AG10803 (cell line): ENCODE results near the gene LIN28A.
A peak's percentile ranks its signal among the peaks of the same experiment; 100 is the strongest.

Experiments used
- DNase-seq: peaks from one replicate; pipeline ENCODE4 v3.0.0; 2010; ENCODE audit warnings: low read depth
- H3K4me3 ChIP-seq: 2 replicates; pipeline ENCODE4 v1.5.1; 2011; ENCODE audit warnings: mild to moderate bottlenecking, low read length, control low read depth
- CTCF ChIP-seq: conservative IDR thresholded peaks from 2 replicates; pipeline ENCODE4 v1.5.1; 2011; ENCODE audit warnings: mild to moderate bottlenecking, low read length, control low read depth, inconsistent platforms

The LIN28A gene

GRCh38 chr1:26417111-26417759, 6.6 kb downstream of the LIN28A start:
- peak; percentile 55 for DNase-seq
- peak; percentile 86 for TF ChIP-seq CTCF

GRCh38 chr1:26418865-26419349, 8.3 kb downstream of the LIN28A start:
- no peak for DNase-seq
- no peak for TF ChIP-seq CTCF
- no peak overlapping the region for H3K4me3 ChIP-seq

More at GRCh38 chr1:26417111-26417759, 6.6 kb downstream of the LIN28A start:
- H3K4me3 ChIP-seq = no peak overlapping the region

- DNase-seq = no peak
- TF ChIP-seq CTCF = no peak
- H3K4me3 ChIP-seq = no peak overlapping the region
Observed at GRCh38 chr1:26419494-26419893, 8.9 kb downstream of the LIN28A start.

- no peak for DNase-seq
- H3K4me3 ChIP-seq = no peak overlapping the region
- TF ChIP-seq CTCF = no peak
Observed at GRCh38 chr1:26429721-26430120, 19.1 kb downstream of the LIN28A start.

GRCh38 chr1:26431979-26432695, 21.5 kb downstream of the LIN28A start, which contains the start of gene DHDDS:
Gene DHDDS, plus strand, starts transcription at chr1:26432321. Its CDS starts 625 bp downstream, at chr1:26432946.
- TF ChIP-seq CTCF = no peak
- DNase-seq = peak; percentile 97
- H3K4me3 ChIP-seq = peak within 1 kb of the TSS; percentile 65

- peak overlapping the region; percentile 65 for H3K4me3 ChIP-seq
- TF ChIP-seq CTCF = no peak
- DNase-seq = no peak
Observed at GRCh38 chr1:26432793-26433192, 22.2 kb downstream of the LIN28A start.

- no peak overlapping the region for H3K4me3 ChIP-seq
- no peak for DNase-seq
- TF ChIP-seq CTCF = no peak
Observed at GRCh38 chr1:26434161-26434752, 23.6 kb downstream of the LIN28A start.
